GM19193 (cell line): ENCODE results near the gene CMTM2.

Experiments used
- POLR2A ChIP-seq: IDR thresholded peaks from 4 replicates; pipeline ENCODE4 v1.6.1; 2011; ENCODE audit not compliant: insufficient read depth, insufficient read length; ENCODE audit errors: extremely low read depth

Gene CMTM2, protein sequence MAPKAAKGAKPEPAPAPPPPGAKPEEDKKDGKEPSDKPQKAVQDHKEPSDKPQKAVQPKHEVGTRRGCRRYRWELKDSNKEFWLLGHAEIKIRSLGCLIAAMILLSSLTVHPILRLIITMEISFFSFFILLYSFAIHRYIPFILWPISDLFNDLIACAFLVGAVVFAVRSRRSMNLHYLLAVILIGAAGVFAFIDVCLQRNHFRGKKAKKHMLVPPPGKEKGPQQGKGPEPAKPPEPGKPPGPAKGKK

DNA sequence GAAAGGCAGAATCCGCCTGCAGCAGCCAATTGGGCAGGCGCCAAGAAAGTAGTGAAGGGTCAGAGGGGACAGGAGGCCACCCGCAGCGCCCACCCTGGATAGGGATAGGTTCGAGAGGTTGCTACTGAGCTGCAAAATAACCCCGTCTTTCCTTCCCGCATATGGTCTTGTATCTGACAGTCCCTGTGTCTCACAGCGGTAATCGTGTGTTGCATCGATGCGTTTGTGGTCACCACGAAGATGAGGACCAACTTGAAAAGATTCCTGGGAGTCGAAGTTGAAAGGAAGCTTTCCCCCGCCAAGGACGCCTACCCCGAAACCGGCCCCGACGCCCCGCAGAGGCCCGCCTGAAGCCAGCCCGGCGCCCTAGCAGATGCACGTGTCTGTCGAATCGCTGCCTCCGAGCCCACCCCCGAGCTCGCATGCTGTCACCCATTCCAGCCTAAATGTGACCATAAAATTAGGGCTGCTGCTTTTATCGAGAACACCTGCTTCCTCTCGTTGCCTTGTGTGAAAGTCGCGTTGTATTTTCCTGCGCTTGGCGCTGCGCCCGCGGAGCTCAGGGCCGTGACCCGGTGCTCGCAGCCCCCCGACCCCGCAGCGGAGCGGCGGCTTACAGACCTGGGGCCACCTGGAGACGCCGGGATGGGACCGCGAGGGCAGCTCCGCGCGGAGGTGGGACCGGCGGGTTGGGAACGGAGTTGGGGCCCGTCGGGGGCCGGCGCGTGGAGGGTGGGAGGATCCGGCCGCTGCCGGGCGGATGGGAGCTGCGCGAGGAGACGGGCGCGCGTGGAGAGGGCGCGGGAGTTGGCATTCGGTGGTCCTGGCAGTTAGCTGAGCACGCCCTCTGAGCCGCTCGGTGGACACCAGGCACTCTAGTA is at the start of gene CMTM2:
Gene CMTM2, plus strand, starts transcription at position 813 of the 881 bp plus-strand sequence. CDS start 145 bp downstream, outside the sequence.
- no peak for TF ChIP-seq POLR2A

DNA sequence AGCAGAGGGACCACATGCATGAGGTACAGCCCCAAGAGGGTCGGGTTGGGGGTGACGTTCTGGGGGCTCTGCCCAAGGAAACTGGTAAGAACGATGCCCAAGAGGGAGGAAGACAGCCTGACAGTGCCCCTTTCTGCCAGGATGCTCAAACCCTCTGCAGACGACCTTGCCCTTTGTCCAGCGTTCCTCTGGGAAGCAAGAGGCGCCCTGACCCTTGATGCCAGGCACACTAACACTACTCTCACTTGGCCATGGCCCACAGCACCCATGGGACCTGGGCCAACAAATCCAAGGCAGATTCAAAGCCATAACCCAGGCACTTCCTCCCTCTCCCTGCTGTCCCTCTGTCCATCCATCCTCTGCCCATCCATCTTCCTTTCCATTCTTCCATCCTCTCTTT is 49.8 kb upstream of the CMTM2 start:
- TF ChIP-seq POLR2A: no peak

DNA sequence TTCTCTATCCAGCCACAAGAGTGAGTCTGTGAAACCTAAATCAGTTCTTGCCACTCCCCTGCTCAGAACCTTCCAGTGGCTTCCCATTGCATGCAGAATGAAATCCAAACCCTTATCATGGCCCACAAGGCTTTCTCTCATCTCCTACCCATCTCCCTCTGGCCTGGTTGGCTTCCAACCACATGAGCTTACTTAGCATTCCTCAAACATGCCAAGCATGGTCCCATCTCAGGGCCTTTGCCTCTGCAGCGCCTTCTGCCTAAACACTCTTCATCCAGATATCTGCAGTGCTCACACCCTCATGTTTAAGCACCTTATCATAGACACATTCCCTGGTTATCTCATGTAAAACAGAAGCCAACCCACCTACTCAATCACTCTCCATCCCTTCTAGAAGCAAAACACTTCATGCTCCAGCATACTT is 44.9 kb upstream of the CMTM2 start:
- no peak for TF ChIP-seq POLR2A

DNA sequence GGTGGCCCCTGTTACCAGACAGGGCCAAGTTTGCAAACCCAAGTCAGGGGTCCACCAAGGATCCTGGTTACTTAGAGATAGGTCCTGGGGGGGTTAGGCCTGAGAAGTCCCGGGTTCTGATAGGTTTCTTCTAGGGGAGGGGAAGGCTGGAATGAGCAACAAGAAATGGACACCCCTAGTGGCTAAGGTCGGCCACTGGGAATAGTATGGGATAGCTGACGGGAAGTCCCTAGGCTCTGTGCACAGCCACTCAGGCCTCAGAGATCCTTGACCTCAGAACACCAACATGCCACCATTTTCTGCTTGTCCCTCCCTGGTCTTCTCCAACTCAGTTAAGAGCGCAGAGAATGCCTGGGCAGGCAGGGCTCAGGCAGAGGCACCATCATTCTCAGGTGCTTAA is 42.7 kb upstream of the CMTM2 start:
- no peak for TF ChIP-seq POLR2A

DNA sequence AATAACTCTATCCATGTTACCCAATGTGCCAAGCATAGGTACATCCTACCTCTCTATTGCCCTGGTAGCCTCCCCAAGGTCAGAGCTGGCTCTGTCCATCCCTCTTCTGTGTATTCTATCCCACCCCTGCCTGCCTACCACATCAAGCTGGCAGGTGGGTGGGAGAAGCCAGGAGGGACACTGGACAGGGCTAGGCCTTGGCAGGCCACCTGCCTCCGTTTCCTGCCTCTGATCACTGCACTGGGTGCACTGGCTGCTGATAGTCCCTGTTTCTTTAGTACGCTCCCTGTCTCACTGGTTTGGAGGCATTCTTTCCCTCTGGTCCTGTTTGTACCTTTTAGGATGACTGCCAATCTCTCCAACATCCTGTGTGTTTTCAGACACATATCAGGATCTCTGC is 42.0 kb upstream of the CMTM2 start:
- no peak for TF ChIP-seq POLR2A

DNA sequence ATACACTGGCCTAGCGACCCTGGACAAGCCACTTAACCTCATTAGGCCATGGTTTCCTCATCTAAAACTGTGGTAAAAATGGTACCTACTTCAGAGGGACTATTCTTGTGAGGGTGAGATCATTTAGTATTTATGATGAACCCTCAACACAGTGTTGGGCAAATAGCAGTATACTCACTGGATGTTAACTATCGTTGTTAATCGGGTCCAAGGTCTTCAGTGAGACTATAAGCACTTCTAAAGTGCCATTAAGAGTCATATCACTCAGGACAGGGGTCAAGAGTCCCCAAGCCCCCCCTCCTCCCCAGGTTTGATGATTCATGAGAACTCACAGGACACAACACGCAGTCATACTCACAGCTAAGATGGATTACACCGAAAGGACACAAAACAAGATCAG is 40.4 kb upstream of the CMTM2 start:
- TF ChIP-seq POLR2A: no peak

DNA sequence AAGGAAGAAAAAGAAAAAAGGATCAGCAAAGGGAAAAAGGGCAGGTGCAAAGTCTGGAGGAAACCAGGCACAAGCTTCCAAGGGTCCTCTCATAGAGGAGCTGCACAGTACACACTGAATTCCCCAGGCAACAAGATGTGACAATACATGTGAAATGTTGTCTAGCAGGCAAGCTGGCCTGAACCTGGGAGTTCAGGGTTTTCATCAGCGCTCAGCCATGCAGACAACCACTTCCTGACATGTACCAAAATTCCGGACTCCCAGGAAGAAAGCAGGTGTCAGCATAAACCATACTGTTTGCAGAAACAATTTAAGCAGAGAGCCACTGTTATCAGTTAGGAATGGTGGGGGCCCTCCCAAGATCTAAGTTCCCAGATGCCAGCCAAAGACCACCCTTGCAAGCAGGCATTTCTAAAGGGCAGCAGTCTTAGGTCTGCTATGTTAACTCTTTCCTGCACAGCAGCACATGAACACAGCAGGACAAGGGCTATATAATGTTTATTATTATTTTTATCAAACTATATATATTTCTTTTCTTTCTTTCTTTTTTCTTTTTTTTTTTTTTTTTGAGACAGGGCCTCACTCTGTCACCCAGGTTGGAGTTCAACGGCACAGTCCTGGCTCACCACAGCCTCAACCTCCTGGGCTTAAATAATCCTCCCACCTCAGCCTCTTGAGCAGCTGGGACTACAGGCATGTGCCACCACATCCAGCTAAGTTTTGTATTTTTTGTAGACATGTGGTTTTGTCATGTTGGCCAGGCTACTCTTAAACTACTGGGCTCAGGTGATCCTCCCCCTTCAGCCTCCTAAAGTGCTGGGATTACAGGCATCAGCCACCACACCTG is 39.4 kb upstream of the CMTM2 start:
- no peak for TF ChIP-seq POLR2A

DNA sequence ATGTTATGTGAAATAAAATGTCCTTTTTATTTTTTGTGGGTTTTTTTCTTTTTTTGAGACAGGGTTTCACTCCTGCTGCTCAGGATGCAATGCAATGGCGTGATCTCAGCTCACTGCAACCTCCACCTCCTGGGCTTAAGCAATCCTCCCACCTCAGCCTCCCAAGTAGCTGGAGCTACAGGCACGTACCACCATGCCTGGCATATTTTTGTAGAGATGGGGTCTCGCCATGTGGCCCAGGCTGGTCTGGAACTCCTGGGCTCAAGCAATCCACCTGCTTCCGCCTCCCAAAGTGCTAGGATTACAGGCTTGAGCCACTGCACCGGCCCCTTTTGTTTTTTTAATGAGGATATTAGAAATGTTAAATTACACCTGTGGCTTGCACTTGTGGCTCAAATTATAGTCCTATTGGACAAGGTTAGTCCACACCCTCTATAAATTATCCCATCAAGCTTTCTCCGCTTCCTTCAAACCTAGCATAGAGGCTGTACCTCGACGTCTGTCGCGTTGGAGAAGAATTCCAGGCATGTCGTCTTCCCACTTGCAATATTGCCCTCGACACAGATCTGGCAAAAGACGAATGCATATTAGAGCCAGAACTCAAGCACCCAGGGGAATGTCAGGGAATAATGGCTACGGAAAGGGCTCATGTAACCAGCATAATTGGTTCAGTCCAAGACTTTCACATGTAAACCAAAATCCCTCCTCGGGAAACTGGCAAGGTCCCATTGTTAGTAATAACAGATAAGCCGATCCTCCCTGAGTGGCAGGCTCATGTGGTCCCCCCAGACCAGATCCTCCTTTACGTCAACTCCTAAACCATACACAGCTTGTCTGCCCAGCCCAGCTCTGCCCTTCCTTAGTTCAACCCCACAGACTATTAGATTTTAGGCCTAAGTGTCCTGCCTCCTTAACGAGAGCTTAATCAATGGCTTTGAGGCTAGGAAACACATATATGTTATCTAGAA is 37.6 kb upstream of the CMTM2 start:
- TF ChIP-seq POLR2A: no peak

DNA sequence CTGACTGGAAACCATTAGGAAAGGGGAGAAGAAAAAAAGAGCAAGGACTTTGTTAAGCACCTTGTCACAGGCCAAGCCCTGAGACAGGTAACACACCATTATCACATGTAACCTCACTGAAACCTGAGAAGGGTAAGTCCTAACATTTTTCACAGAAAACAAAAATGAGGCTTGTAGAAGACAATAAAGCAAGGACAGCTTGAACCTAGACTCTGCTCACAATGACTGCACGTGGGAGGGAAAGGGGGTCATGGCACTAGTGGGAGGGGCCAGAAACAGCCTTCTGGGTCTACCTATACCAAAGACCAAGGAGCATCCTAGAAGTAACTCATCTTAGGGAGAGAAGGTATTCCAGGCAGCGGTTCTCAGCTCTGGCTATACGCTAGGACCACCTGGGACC is 36.9 kb upstream of the CMTM2 start:
- TF ChIP-seq POLR2A: no peak

DNA sequence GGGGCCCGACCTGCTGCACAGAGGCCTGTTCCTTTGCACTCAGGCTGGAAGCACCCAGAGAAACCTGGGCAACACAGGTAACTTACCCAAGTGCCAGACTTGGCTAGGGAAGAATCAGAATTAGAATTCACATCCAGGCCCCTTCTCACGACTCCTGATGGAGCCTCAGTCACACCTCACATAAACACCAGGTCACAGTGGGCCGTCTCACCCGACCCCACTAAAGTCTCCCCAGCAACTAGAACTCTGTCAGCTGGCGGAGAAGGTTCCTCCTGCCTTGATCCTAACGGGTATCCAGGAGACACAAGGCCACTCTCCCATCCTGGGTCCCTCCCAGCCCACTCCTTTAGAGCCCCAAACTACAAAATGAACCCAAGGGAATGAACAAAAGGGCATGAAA is 35.7 kb upstream of the CMTM2 start:
- no peak for TF ChIP-seq POLR2A

DNA sequence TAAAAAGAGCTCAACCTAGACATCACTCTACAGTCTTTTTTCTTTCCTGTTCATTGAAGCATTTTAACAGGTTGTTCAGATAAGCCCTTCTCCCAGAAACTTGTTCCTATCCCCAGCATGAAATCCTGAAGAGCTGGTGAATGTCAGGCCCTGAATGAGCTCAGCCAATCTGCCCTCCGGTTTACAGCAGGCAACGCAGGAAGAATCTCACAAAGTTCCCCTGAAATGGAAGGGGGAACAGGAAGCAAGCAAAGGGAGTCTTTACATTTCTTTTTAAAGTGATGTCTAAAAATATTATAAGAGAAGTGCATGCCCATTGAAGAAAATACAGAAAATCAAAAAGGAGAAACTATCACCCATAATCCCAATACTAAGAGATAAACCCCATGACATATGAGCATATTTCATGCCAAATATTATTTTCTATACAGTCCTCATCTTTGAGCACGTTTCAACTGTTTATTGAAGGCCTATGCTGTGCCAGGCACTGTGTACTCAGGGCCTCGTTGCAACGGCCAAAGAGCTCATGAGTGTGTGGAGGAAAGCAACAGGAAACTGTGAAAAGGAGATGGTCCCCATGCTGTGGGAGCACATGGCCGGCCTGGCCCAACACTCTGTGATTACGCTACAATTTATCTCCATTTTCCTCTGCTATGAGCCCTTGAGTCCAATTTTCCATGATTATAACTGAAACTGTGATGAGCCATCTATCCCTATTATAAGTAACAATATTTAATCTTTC is 35.1 kb upstream of the CMTM2 start:
- no peak for TF ChIP-seq POLR2A

DNA sequence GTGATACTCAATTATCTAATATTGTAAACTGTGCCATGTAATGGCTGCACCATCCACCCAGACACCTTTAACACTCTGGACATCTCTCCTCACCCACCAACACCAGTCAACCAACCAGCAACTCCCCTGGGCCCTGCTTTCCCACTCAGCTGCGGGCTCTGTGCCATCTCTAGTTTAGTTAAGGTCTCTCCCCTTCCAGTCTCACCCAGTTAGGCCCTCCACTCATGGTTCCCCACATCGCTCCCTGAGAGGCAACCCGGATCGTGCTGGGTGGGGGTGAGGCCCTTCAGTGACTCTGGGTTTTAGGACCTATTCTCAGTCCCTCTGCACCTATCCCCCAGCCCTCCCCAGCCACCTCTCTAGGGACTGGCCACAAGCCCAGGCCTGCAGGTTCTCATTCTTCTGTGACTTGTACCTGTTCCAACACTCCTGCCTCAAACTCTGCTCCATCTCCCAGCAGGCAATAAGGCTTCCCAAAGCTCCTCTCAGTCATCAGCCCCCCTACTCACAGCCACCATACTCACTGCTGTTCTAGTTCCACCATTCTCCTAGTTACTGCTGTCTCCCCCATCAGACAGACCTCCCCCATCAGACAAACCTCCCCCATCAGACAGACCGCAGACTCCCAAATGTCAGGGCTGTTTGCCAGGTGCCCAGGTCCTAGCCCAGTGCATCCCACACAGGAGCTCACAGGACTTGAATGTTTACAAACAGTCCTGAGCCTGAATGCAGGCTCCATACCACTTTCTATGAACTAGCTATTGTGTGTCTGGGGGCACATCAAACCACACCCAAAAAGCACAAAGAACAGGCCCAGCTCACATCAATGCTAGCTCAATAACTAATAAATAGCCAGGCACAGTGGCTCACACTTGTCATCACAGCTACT is 31.9 kb upstream of the CMTM2 start:
- TF ChIP-seq POLR2A: no peak
